ENCODE measurements around the gene BLMH. TPM values are rescaled to one million over a fixed set of nuclear protein-coding genes. Genes with fewer than 3 reads are reported as not detected.

BLMH gene
- total RNA-seq, 1 experiment from 2014 or later, result 51.2 TPM

DNA sequence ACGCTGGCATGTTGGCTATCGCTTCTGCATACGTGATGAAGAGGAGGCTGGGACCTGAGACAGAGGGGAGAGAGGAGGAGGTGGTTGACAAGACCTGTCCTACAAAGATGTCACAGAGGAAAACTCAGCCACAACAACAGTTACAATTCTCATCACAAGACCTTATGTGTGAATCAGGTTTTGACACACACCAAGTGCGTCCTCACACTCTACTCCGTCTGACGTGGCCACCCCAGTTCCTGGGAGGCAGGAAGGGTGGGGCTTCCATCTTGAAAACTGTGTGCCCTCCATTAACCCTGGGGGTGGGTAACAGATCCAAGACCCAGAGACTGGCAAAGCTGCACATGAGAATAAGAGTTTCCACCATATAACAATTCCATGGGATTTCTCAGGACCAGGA is 80.4 kb downstream of the BLMH start:
- Histone ChIP-seq H3K79me2 (ENCODE audit: insufficient read depth, low read length) (no peaks in the 10 kb centered on the region), H3K9ac (ENCODE audit: low read length) (no peak overlapping the region)
- intact Hi-C loops (cut with micrococcal nuclease), result no loop called here

DNA sequence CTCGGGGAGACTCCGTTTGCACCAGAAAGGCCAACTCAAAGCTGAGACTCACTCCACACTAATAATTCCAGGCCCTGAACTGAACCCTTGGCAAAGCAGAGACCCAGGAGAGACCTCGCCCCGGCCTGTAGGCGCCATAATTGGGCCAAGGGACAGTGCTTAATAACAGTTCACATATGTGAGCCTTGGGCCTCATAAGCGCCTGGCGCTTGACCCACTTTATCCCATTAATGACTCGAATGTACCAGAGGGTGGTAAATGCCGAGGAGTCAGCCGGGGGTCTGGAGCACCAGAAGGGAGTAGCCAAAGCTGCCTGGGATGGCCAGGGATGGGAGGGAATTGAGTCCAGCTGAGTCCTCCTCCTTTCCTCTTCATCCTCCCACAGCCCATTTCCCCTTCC is 80.8 kb downstream of the BLMH start:
- Histone ChIP-seq H3K9me2 (ENCODE audit: insufficient read depth) (no peaks in the 10 kb centered on the region), H3K4me3 (replicated peaks in 1 of 2; ENCODE audit: low read depth in 1 of 2, low read length in 2 of 2) (no peak overlapping the region), H3K36me3 (ENCODE audit: control insufficient read depth in 1 of 2, insufficient read depth in 2 of 2, low read length in 2 of 2) (no peaks in the 10 kb centered on the region), H3K4me2 (ENCODE audit: low read length) (no peak overlapping the region), H3K9ac (ENCODE audit: low read length) (no peak overlapping the region), H2AFZ (ENCODE audit: low read depth, low read length, poor library complexity, severe bottlenecking) (no peak overlapping the region), H3K27ac (ENCODE audit: low read depth, low read length) (no peak overlapping the region), H4K20me1 (ENCODE audit: insufficient read depth) (no peaks in the 10 kb centered on the region), H3K27me3 (ENCODE audit: insufficient read depth, low read length) (no peaks in the 10 kb centered on the region), H3K4me1 (ENCODE audit: control insufficient read depth in 1 of 2, insufficient read depth in 2 of 2, low read length in 2 of 2) (no peaks in the 10 kb centered on the region), H3K9me3 (ENCODE audit: control insufficient read depth in 1 of 2, insufficient read depth in 1 of 2, low read depth in 1 of 2, low read length in 2 of 2) (no peaks in the 10 kb centered on the region), H3K79me2 (ENCODE audit: insufficient read depth, low read length) (no peaks in the 10 kb centered on the region)
- ATAC-seq, result no peak
- CTCF ChIA-PET, result no interaction called here
- RAD21 ChIA-PET (ENCODE audit: low non-redundant PET in 1 of 2, low total read pairs in 2 of 2, uncharacterized antibody in 2 of 2, unreplicated experiment in 2 of 2), result no interaction called here
- intact Hi-C loops (cut with micrococcal nuclease), result no loop called here
- BruUV-seq (replicated peaks), result no TSS peak
- POLR2A ChIA-PET, result no interaction called here
- DNase-seq (ENCODE audit: low read depth, low spot score), result no peak
- TF ChIP-seq SP1 (IDR thresholded peaks at IDR 0.05; ENCODE audit: low read depth), result no peak
- TF ChIP-seq CTCF (IDR thresholded peaks at IDR 0.05 in 2 of 3, conservative IDR thresholded peaks at IDR 0.05 in 1 of 3; ENCODE audit: borderline replicate concordance in 1 of 3, insufficient read depth in 1 of 3, low read depth in 2 of 3, low read length in 2 of 3), result no peak
- no peak for TF ChIP-seq SRF (IDR thresholded peaks at IDR 0.05; ENCODE audit: low read depth)
- TF ChIP-seq POLR2AphosphoS5 (IDR thresholded peaks at IDR 0.05; ENCODE audit: low read depth, low read length), result no peak
- TF ChIP-seq, protein P1, sequence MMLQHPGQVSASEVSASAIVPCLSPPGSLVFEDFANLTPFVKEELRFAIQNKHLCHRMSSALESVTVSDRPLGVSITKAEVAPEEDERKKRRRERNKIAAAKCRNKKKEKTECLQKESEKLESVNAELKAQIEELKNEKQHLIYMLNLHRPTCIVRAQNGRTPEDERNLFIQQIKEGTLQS (IDR thresholded peaks at IDR 0.05), result no peak
- TF ChIP-seq SIN3A (IDR thresholded peaks at IDR 0.05; ENCODE audit: low read depth), result no peak
- TF ChIP-seq ZFX (IDR thresholded peaks at IDR 0.05), result no peak
- no peak for TF ChIP-seq FOSL1 (IDR thresholded peaks at IDR 0.05; ENCODE audit: low read depth)
- TF ChIP-seq ELF1 (IDR thresholded peaks at IDR 0.05; ENCODE audit: borderline replicate concordance, low read depth), result no peak
- no peak for TF ChIP-seq POLR2A (IDR thresholded peaks at IDR 0.05; ENCODE audit: borderline replicate concordance, extremely low read depth, insufficient read depth, insufficient read length)
- no peak for TF ChIP-seq JUND (IDR thresholded peaks at IDR 0.05)
- TF ChIP-seq RAD21 (IDR thresholded peaks at IDR 0.05; ENCODE audit: low read depth), result no peak
- TF ChIP-seq CEBPB (IDR thresholded peaks at IDR 0.05; ENCODE audit: low read depth), result no peak
- TF ChIP-seq TCF7L2 (IDR thresholded peaks at IDR 0.05; ENCODE audit: borderline replicate concordance, extremely low read depth, insufficient read depth, insufficient read length), result no peak
- no peak for TF ChIP-seq YY1 (IDR thresholded peaks at IDR 0.05; ENCODE audit: extremely low read depth, insufficient replicate concordance, low read depth, low read length)
- no peak for TF ChIP-seq MAX (IDR thresholded peaks at IDR 0.05)

More for the DNA sequence above, 80.4 kb downstream of the BLMH start:
- ChIA-PET POLR2A (no interaction called here), CTCF (no interaction called here), RAD21 (ENCODE audit: low non-redundant PET in 1 of 2, low total read pairs in 2 of 2, uncharacterized antibody in 2 of 2, unreplicated experiment in 2 of 2) (no interaction called here)
- BruUV-seq (replicated peaks), result no TSS peak
- Histone ChIP-seq H3K27me3 (ENCODE audit: insufficient read depth, low read length) (no peaks in the 10 kb centered on the region), H3K9me3 (ENCODE audit: control insufficient read depth in 1 of 2, insufficient read depth in 1 of 2, low read depth in 1 of 2, low read length in 2 of 2) (no peaks in the 10 kb centered on the region), H4K20me1 (ENCODE audit: insufficient read depth) (no peaks in the 10 kb centered on the region), H3K4me1 (ENCODE audit: control insufficient read depth in 1 of 2, insufficient read depth in 2 of 2, low read length in 2 of 2) (no peaks in the 10 kb centered on the region), H3K4me2 (ENCODE audit: low read length) (no peak overlapping the region), H2AFZ (ENCODE audit: low read depth, low read length, poor library complexity, severe bottlenecking) (no peak overlapping the region), H3K4me3 (replicated peaks in 1 of 2; ENCODE audit: low read depth in 1 of 2, low read length in 2 of 2) (no peak overlapping the region), H3K9me2 (ENCODE audit: insufficient read depth) (no peaks in the 10 kb centered on the region), H3K36me3 (ENCODE audit: control insufficient read depth in 1 of 2, insufficient read depth in 2 of 2, low read length in 2 of 2) (no peaks in the 10 kb centered on the region), H3K27ac (ENCODE audit: low read depth, low read length) (no peak overlapping the region)
- DNase-seq (ENCODE audit: low read depth, low spot score), result no peak
- no peak for TF ChIP-seq TCF7L2 (IDR thresholded peaks at IDR 0.05; ENCODE audit: borderline replicate concordance, extremely low read depth, insufficient read depth, insufficient read length)
- no peak for TF ChIP-seq RAD21 (IDR thresholded peaks at IDR 0.05; ENCODE audit: low read depth)
- no peak for TF ChIP-seq SIN3A (IDR thresholded peaks at IDR 0.05; ENCODE audit: low read depth)
- TF ChIP-seq, protein P2, sequence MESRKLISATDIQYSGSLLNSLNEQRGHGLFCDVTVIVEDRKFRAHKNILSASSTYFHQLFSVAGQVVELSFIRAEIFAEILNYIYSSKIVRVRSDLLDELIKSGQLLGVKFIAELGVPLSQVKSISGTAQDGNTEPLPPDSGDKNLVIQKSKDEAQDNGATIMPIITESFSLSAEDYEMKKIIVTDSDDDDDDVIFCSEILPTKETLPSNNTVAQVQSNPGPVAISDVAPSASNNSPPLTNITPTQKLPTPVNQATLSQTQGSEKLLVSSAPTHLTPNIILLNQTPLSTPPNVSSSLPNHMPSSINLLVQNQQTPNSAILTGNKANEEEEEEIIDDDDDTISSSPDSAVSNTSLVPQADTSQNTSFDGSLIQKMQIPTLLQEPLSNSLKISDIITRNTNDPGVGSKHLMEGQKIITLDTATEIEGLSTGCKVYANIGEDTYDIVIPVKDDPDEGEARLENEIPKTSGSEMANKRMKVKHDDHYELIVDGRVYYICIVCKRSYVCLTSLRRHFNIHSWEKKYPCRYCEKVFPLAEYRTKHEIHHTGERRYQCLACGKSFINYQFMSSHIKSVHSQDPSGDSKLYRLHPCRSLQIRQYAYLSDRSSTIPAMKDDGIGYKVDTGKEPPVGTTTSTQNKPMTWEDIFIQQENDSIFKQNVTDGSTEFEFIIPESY (IDR thresholded peaks at IDR 0.05; ENCODE audit: extremely low read depth, insufficient replicate concordance, low read length), result no peak
- TF ChIP-seq JUND (IDR thresholded peaks at IDR 0.05), result no peak
- TF ChIP-seq SRF (IDR thresholded peaks at IDR 0.05; ENCODE audit: low read depth), result no peak
- no peak for TF ChIP-seq ZFX (IDR thresholded peaks at IDR 0.05)
- ATAC-seq, result no peak
